Vagina (tissue), 2 donors: ENCODE data around the gene CIAO2A. TPM values are rescaled to one million over a fixed set of nuclear protein-coding genes. Genes with fewer than 3 reads are reported as not detected.

ENCODE experiments used
- DNase-seq, 2 donors: peaks; one replicate each; pipeline ENCODE4 v3.0.0-alpha.2; 2017; ENCODE audit errors: extremely low spot score in 2 of 2
- H3K27ac ChIP-seq: fragments of 200-600 bp; sonication (generic); one replicate; pipeline ENCODE4 v1.5.1; 2019
- H3K27me3 ChIP-seq: fragments of 200-600 bp; sonication (generic); one replicate; pipeline ENCODE4 v1.5.1; 2019
- H3K36me3 ChIP-seq, 2 donors: fragments of 200-600 bp; sonication (generic); one replicate each; pipeline ENCODE4 v1.5.1; 2017 to 2019
- H3K4me1 ChIP-seq: fragments of 200-600 bp; sonication (generic); one replicate; pipeline ENCODE4 v1.5.1; 2019
- H3K4me3 ChIP-seq, 2 donors: fragments of 200-600 bp; sonication (generic); 1 replicate in 1 of 2; 2 replicates in 1 of 2; pipeline ENCODE4 v1.5.1; 2016 to 2019
- H3K9me3 ChIP-seq: fragments of 200-600 bp; sonication (generic); one replicate; pipeline ENCODE4 v1.5.1; 2019
- POLR2A ChIP-seq, 2 donors: fragments of 450-650 bp; IDR thresholded peaks; one replicate each; pipeline ENCODE4 v1.6.1; 2017; ENCODE audit warnings: antibody characterized with exemption in 2 of 2, mild to moderate bottlenecking in 2 of 2, moderate library complexity in 2 of 2
- POLR2AphosphoS5 ChIP-seq, 2 donors: sonication (generic); formaldehyde crosslinking; IDR thresholded peaks; one replicate each; pipeline ENCODE4 v1.9.0; 2017; ENCODE audit warnings: antibody characterized with exemption in 2 of 2, mild to moderate bottlenecking in 2 of 2, low read depth in 1 of 2; ENCODE audit not compliant: insufficient read depth in 1 of 2
- intact Hi-C: fragments of 100-400 bp; cut with DNase I; formaldehyde crosslinking; loops from one replicate; pipeline ENCODE4 v1.15.1; 2023
- total RNA-seq: library from RNA; depleted of rRNA; stranded (reverse); fragments of >200 nt; gene quantifications from one replicate; pipeline ENCODE4 v1.2.3, GENCODE V29; 2016
- TF ChIP-seq, protein P1 (sequence below), 3 experiments: fragments of 450-650 bp in 2 of 3; fragments of 200-600 bp in 1 of 3; sonication (generic) in 1 of 3; IDR thresholded peaks; one replicate each; pipeline ENCODE4 v1.5.1; 2017 to 2019; ENCODE audit warnings: antibody characterized with exemption in 3 of 3, mild to moderate bottlenecking in 2 of 3, moderate library complexity in 2 of 3

CIAO2A gene
- total RNA-seq, 1 donor from 2014 or later = 36.1 TPM

DNA sequence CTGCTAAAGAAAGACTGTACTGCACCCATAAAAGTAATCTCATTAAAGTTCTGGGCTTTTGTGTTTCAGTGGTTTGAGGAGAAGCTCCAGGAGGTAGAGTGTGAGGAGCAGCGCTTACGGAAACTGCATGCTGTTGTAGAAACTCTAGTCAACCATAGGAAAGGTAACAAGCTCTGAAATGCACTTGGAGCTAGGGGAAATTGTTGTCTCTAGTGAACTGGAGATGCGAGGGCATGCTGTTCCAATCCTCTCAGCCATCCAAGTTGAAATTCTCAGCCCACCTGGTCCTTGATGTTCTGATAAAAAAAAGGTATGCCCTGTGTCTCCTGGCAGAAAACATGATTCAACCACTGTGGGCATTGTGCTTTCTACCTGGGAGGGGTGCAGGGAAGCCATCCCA, 36.5 kb upstream of the CIAO2A start:
- H3K4me3 ChIP-seq = no peak overlapping the region
- H3K4me1 ChIP-seq = no peaks in the 10 kb centered on the region
- TF ChIP-seq POLR2AphosphoS5 (IDR thresholded peaks at IDR 0.05; ENCODE audit: insufficient read depth in 1 of 2, low read depth in 1 of 2) = no peak
- TF ChIP-seq, protein P1, sequence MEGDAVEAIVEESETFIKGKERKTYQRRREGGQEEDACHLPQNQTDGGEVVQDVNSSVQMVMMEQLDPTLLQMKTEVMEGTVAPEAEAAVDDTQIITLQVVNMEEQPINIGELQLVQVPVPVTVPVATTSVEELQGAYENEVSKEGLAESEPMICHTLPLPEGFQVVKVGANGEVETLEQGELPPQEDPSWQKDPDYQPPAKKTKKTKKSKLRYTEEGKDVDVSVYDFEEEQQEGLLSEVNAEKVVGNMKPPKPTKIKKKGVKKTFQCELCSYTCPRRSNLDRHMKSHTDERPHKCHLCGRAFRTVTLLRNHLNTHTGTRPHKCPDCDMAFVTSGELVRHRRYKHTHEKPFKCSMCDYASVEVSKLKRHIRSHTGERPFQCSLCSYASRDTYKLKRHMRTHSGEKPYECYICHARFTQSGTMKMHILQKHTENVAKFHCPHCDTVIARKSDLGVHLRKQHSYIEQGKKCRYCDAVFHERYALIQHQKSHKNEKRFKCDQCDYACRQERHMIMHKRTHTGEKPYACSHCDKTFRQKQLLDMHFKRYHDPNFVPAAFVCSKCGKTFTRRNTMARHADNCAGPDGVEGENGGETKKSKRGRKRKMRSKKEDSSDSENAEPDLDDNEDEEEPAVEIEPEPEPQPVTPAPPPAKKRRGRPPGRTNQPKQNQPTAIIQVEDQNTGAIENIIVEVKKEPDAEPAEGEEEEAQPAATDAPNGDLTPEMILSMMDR (IDR thresholded peaks at IDR 0.05) = no peak
- TF ChIP-seq POLR2A (IDR thresholded peaks at IDR 0.05) = no peak
- H3K9me3 ChIP-seq = no peaks in the 10 kb centered on the region
- no peaks in the 10 kb centered on the region for H3K27me3 ChIP-seq
- peaks cover 0 to 100% of the 10 kb centered on the region in 2 donors for H3K36me3 ChIP-seq
- no peak overlapping the region for H3K27ac ChIP-seq
- no peak for DNase-seq
- intact Hi-C loops = no loop called here

DNA sequence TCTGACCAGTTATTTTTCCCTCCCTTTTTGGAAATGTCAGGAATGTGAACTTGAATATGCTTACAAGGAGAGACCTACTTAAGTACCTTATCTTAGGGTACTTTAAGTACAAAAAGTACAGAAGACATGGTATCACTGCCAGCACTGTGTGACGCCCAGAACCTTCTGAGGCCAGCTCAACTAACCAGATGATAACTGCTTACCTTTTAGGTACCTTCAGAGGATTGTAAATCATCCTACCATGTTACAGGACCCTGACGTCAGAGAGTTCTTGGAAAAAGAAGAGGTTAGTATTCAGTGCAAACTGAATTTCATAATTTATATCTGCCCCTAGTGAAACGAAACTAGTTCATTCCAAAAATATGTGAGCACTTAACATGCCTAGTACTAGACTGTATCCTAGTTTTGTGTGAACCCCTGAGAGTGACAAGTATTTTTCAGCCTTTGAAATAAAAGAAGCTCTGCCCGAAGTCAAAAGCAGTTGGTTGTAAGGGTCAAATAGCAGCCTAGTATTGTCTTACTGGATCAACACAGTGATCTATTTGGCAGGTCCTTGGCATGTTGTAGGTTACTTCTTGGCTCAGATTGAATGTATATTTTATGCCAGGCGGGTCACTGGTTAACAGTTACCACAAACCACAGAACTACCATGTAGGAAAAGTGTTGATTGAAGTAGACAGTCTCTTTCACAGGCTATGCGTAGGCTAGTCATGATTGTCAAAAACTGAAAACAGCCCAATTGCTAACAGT, 34.1 kb upstream of the CIAO2A start:
- TF ChIP-seq, protein P1 (IDR thresholded peaks at IDR 0.05) = no peak
- no peak for TF ChIP-seq POLR2A (IDR thresholded peaks at IDR 0.05)
- peaks cover 0 to 92% of the 10 kb centered on the region in 2 donors for H3K36me3 ChIP-seq

DNA sequence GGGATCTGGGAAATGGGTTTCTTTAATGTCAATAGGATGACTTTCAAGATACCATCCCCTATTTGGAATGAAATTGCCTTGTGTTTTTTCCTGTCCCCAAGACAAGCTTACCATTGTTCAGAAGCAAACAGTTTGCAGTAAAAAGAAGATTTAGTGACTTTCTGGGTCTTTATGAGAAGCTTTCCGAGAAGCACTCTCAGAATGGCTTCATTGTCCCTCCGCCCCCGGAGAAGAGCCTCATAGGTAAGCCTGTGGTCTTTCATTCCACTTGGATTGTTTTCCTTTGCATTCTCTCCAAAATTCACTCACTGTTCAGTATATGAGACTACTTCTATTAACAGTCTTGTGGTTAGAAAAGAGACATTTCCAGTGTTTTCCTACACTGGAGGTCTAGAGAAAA, 32.3 kb upstream of the CIAO2A start:
- Histone ChIP-seq H3K27ac (no peak overlapping the region), H3K36me3 (peaks cover 0 to 85% of the 10 kb centered on the region in 2 donors), H3K27me3 (no peaks in the 10 kb centered on the region), H3K9me3 (no peaks in the 10 kb centered on the region), H3K4me1 (no peaks in the 10 kb centered on the region), H3K4me3 (no peak overlapping the region)
- no peak for DNase-seq
- intact Hi-C loops = no loop called here
- no peak for TF ChIP-seq POLR2A (IDR thresholded peaks at IDR 0.05)
- TF ChIP-seq, protein P1 (IDR thresholded peaks at IDR 0.05) = no peak
- no peak for TF ChIP-seq POLR2AphosphoS5 (IDR thresholded peaks at IDR 0.05; ENCODE audit: insufficient read depth in 1 of 2, low read depth in 1 of 2)

More for the DNA sequence above, 34.1 kb upstream of the CIAO2A start:
- no peak for DNase-seq
- H3K27ac ChIP-seq = no peak overlapping the region
- no peak overlapping the region for H3K4me3 ChIP-seq
- intact Hi-C loops = no loop called here
- no peaks in the 10 kb centered on the region for H3K4me1 ChIP-seq
- no peaks in the 10 kb centered on the region for H3K27me3 ChIP-seq
- H3K9me3 ChIP-seq = no peaks in the 10 kb centered on the region

DNA sequence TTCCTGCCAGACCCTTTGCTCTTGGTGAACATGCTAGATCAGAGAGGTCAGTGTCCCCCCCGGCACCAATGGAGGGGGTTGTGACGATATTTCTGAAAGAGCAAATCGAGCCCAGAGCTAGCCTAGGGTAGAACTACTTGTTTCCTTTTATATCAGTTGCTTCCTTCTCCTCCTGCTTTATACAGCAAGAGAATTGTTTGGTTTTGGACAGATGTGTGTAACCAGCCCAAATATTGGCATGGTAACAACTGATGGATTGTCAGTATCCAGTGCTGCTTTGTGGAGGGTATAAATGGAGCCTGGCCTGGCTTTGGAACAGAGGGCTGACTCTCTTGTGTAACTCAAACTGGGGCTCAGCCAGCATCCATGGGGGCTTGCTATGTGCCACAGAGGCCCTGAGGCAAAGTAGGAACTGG, 29.3 kb upstream of the CIAO2A start:
- Histone ChIP-seq H3K36me3 (peaks cover 0 to 85% of the 10 kb centered on the region in 2 donors), H3K4me1 (no peaks in the 10 kb centered on the region), H3K27me3 (no peaks in the 10 kb centered on the region), H3K27ac (no peak overlapping the region), H3K9me3 (no peaks in the 10 kb centered on the region), H3K4me3 (no peak overlapping the region)
- DNase-seq = no peak
- TF ChIP-seq, protein P1 (IDR thresholded peaks at IDR 0.05) = no peak
- TF ChIP-seq POLR2AphosphoS5 (IDR thresholded peaks at IDR 0.05; ENCODE audit: insufficient read depth in 1 of 2, low read depth in 1 of 2) (no peak), POLR2A (IDR thresholded peaks at IDR 0.05) (no peak)
- intact Hi-C loops = loop anchor here (5.0 kb wide), 1 partner anchor 179 kb away; no protein-coding TSS in a partner anchor

DNA sequence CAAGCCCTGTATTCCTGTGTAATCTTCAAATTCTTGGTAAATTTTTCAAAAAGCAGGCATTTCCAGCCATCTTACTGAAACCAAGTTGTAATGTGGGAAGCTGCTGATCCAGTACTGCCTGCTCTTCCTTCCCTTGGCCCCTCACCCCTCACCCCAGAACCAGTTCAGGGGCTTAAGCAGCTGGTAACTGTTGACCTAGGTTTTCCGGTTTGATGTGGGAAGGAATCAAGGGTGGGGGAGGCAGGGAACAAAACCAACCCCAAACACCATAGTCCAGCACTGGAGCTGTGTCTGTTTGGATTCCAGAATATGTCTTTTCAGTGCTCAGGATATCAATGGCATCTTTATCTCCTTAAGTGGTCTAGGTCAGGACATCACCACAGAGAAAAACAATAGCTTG, 28.8 kb upstream of the CIAO2A start:
- TF ChIP-seq POLR2A (IDR thresholded peaks at IDR 0.05) (no peak), POLR2AphosphoS5 (IDR thresholded peaks at IDR 0.05; ENCODE audit: insufficient read depth in 1 of 2, low read depth in 1 of 2) (no peak)
- TF ChIP-seq, protein P1 (IDR thresholded peaks at IDR 0.05) = no peak
- H3K4me1 ChIP-seq = no peaks in the 10 kb centered on the region
- no peak overlapping the region for H3K27ac ChIP-seq
- H3K4me3 ChIP-seq = no peak overlapping the region
- no peaks in the 10 kb centered on the region for H3K9me3 ChIP-seq
- peaks cover 0 to 85% of the 10 kb centered on the region in 2 donors for H3K36me3 ChIP-seq
- no peaks in the 10 kb centered on the region for H3K27me3 ChIP-seq
- no peak for DNase-seq
- intact Hi-C loops = loop anchor here (5.0 kb wide), 1 partner anchor 180 kb away; no protein-coding TSS in a partner anchor
